Inflammatory macrophage (primary cell): ENCODE measurements around the gene AKR1A1.
"Not testable (repeated sequence)": the region's sequence is repeated elsewhere in the genome, so short reads cannot be mapped to it uniquely, and the experiment has no call there.

Experiments
- DNase-seq, 2 donors: peaks; one replicate each; pipeline ENCODE4 v3.0.0-alpha.2; 2020 to 2022

AKR1A1 gene

DNA sequence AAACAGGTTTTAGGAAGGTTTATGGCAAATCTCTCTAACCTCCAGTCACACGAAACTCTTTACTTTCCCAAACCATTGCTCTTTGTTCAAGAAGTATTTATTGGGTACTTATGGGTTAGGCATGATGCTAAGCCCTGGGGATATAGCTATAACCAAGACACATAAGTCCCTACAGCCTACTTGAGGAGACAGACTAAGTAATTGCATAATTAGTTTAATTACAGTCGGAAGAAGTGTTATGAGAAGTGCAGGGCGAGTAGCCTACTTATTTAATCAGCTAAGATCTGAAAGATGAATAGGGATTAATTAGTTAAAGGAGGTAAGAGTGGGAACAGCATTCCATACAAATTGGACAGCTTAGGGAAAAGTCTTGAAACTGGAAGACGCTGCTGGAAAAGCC, 20.0 kb downstream of the AKR1A1 start:
- no peak for DNase-seq

DNA sequence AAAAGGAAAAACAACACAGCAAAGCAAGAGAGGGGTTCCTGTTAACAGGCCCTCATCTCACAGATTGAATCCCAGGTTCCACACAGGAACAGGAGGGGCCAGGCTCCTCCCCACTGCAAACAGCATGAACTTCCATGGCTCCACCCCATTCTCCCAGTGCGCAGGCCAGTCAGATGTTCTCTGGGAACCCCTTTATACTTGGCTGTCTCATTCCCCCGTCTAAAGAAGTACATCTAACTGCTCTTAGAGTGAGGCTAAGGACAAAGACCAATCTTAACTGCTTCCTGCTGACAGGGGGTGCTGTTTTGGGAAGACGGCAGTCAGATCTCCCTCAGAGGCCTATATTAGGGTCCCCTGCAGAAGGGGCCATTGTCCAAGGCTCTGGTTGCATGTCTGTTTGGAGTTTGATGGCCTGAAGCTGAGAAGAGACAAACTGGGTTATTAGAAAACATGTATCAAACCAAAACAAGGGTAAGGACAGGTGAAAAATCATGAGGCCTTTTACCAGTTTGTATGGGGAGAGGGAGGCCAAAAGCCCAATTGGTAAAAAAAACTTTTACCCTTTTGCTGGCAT, 22.7 kb downstream of the AKR1A1 start:
- no peak for DNase-seq

DNA sequence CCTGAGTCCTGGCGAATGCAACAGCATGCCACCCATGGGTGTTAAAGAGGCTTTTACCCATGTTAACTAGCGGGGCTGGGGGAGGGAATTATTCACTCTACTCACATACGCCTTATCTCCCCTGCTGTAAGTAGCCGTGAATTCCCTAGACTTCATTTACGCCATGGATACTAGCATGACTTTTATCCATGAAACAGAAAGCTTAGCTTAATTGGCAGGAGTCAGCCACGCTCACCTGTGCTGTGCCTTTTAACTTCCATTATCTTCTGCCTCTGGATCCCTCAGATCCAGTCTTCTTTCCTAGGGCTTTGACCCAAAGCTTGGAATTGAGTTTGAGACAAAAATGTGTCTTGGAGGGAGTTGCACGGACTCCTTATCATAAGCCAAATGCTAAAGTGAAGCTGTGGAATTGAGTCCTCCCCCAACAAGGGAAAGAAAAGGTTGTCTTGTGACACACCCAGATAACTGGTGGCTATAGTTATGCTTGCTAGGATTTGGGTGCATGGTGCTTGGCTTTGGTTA, 23.5 kb downstream of the AKR1A1 start:
- DNase-seq: no peak

DNA sequence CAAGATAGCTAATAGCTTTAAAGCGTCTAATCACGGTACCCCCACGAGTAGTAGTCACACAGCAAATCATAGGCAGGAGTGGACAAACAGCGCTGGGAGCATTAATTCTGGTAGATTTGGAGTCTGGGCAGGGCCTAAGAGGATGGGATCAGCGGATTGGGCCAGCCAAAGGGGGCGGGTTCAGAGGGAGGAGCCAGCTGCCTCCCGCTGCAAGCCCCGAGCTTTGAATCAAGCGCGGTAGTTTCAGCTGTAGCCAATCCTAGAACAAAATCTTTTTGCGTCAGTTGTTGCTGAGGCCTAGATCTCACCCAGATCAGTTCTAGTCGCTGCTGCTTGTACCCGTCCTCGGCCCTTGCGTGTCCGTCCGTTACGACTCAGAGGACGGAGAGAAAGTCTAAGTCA, 32.6 kb downstream of the AKR1A1 start:
- peak; percentile 98 to 99 for DNase-seq

DNA sequence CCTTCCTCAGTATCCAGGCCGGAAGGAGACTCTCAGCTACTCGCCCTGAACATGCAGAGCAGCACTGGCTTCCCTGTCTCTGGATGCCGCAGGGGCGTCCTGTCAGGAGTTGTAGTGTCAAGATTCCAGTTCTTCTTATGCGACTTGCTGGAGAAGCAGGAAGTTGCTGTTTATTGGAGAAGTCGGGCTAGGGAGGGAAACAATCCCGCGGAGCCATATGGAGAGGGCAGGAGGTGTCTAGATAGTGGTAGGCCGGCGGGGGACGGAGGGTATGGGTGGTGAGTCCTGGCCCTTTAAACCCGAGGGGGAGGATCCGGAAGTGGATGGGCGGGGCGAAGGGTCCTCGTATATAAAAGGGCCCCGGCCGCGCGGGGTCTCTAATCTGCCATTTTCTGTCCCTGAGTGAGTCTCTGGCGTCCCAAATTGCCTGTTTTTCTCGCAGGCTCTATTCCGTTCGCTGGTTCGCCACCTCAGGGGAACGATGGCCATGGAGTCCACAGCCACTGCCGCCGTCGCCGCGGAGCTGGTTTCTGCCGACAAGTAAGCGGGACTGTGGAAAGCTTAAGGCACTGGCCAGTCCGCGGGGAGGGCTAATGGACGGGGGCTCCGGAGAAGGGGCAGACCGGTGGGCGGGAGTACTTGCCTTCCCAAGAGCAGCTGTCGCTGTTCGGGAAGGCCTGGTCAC, 33.2 kb downstream of the AKR1A1 start, which contains the start of gene NASP:
TSS of gene NASP (plus strand) at position 376 of the 685 bp plus-strand sequence. CDS start at position 482, 106 bp downstream.
- DNase-seq: peak; percentile 85 to 87

DNA sequence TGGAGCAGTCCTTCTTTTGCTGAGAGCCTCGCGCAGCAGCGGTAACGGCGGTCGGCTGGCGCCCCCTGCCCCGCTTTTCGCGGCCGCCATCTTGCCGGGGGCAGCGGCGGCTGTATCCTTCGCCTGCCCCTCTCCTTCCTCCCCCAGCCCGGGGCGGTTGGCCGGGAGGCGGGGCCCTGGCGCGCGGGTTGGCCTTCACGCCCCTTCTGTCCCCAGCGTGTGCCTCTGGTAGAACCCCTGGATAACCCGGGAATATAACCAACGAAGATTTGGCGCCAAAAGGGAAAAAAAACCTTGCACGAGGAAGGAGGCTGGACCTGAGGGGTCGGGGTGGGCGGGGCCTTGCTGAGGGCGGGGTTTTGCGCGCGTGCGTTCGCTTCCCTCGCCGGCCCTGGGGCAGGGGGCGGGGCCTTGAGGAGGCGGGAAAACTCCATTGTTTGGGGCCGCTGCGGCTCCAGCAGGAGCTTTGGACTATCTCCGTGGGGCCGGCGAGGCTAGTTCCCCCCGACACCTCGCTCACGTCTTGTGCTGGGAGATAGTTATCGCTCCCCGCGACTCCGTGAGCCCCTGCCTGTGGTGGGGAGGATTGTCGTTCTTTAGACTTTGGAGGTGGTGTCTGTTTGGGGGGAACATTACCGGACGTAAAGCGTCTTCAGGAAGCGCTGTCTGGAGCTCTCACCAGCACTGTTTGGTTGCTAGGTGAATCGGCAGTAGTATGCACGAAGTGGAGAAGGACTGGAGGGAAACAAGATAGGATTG, 33.9 kb downstream of the AKR1A1 start:
- peak; percentile 89 to 90 for DNase-seq

DNA sequence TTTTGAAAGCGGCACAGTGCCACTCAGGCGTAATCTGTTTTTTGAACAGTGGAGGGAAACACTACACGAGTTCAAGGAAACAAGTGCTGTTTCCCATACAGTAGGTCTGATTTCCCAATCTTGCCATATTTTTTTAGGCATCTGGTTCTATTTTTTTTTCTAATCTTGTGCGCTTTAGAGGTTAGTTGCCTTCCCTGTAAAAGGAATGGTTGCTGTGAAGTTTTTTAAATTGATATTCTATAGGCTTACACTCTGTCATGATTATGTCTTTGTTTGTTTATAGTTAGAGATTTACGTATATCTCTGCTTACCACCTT, 34.4 kb downstream of the AKR1A1 start:
- no peak for DNase-seq

DNA sequence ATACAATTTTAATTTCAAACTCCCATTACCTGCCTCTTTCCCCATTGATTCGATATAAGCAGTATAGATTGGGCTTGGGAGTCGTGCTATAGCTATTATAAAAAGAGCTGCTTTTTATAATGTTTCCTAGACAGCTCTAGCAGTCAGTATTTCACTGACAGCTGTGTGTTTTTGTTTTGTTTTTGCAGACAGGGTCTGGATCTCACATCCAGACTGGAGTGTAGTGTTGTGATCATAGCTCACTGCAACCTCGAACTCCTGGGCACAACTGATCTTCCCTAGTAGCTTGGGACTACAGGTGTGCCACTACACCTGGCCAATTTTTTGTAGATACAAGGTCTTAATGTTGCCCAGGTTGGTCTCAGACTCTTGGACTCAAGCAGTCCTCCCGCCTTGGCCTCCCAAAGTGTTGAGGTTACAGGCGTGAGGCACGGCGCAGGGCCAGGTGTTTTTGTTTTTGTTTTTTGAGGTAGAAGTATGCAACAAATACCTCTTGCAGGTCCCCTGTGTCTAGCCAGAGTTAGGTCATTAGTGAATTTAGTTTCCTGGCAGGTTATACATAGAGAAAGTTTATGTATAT, 35.0 kb downstream of the AKR1A1 start:
- DNase-seq: no peak

DNA sequence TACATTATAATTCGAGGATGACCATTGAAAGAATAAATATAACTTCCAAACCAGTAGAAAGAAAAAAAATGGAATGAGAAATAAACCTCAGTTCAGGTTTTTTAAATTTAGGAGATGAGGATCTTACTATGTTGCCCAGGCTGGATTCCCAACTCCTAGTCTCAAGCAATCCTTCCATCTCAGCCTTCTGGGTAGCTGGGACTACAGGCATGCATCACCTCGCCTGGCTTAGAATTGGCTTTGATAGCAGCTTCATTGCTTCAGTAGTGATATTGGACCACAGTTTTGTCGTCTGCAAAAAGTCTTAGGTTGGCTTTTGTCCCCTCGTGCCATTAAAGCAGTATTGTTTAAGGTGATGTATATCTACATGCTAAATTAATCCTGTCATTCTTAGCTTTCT, 36.1 kb downstream of the AKR1A1 start:
- DNase-seq: no peak

DNA sequence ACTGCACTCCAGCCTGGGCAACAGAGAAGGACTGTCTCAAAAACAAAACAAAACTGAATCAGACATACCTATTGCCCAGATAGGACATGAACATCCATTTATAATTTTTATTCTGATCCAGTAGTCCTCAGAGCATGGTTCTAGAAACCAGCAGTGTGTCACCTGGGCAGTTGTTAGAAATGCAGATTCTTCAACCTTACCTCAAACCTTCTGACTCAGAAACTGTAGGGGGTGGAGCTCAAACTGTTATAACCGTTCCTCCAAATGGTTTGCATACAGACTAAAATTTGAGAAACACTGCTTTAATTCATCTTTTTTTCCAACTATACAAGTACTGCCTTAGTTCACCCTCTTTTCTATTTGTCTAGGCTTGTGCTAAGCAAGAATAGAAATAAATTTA, 39.2 kb downstream of the AKR1A1 start:
- DNase-seq: no peak

DNA sequence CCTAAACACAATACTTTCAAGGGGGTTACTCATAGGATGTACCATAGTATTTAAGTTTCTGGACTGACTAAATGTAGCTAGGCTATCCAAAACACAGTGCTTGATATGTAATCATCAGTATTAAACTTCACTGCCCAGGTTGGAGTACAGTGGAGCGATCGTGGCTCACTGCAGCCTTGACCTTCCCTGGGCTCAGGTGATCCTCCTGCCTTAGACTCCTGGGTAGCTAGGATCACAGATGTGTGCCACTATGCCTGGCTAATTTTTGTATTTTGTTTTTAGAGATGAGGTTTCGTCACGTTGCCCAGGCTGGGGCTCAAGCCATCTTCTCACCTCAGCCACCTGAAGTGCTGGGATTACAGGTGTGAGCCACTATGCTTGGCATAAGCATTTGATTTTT, 43.8 kb downstream of the AKR1A1 start:
- no peak for DNase-seq

DNA sequence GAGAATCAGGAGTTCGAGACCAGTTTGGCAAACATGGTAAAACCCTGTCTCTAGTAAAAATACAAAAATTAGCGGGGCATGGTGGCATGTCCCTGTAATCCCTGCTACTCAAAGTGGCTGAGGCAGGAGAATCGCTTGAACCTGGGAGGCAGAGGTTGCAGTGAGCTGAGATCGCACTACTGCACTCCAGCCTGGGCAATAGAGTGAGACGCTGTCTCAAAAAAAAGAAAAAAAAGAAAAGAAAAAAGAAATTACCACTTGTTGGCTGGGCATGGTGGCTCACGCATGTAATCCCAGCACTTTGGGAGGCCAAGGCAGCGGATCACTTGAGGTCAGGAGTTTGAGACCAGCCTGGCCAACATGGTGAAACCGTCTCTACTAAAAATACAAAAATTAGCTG, 46.1 kb downstream of the AKR1A1 start:
- not testable (repeated sequence) for DNase-seq

DNA sequence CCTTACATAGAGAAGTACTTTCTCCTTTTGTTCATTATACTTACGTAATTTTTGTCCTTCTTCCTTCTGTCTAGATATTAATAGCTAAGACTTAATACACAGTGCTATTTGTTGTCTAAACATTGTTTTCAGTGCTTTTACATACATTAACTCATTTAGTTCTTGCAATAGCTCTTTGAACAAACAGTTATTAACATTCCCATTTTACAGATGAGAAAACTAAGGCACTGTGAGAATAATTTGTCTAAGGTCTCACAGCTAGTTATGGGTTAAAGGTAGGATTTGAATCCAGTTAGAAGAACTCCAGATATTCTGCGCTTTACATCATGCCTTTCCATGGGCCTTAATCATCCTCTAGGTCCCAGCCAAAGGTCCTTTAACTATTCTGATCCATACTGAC, 53.6 kb downstream of the AKR1A1 start:
- DNase-seq: no peak

DNA sequence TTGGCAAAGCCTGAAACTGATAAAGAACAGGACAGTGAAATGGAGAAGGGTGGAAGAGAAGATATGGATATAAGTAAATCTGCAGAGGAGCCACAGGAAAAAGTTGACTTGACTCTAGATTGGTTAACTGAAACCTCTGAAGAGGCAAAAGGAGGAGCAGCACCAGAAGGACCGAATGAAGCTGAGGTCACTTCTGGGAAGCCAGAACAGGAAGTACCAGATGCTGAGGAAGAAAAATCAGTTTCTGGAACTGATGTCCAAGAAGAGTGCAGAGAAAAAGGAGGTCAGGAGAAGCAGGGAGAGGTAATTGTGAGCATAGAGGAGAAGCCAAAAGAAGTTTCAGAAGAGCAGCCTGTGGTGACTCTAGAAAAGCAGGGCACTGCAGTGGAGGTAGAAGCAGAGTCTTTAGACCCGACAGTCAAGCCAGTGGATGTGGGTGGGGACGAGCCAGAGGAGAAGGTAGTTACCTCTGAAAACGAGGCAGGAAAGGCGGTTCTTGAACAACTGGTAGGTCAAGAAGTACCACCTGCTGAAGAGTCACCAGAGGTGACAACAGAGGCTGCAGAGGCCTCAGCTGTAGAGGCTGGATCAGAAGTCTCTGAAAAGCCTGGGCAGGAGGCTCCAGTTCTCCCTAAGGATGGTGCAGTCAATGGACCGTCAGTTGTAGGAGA, 56.9 kb downstream of the AKR1A1 start:
- DNase-seq: peak; percentile 29 to 46

DNA sequence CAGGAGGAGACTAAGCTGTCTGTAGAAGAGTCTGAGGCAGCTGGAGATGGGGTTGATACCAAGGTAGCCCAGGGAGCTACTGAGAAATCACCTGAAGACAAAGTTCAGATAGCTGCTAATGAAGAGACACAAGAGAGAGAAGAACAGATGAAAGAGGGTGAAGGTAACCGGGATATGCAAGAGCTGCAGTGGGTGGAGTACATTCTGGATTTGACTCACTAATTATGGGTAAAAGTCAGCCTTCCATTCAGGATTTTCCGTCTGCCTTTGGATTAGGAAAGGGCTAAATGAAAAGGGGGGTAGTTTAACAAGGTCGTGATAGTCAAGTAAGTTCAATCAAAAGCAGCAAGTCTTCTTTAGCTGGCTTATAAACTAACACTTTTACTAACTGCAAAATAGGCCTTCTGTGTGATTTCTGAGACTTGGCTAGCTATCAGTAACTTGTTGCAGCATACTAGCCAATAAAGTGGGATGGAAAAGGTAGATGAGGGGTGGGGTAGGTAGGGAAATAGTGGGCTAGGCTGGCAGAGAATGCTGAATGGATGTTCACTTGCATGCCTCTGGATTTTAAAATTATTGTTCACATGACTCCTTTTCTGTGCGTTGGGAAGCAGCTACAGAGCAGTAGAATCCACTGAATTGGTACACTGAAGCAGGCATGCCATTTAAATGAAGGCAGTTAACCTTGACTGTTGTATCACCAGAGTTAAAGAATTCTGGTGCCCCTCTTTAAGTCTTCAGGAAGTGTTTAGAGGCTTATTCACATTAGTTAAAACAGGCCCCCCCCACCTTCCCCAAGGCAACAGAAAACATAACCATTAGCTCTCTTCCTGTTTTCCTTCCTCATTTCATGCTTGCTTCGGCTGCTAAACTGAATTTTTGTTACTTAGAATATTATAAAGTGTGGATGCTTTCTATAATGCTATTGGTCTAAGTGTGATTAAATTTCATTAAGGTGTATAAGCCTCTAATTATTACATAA, 57.8 kb downstream of the AKR1A1 start:
- peak; percentile 31 to 40 for DNase-seq

DNA sequence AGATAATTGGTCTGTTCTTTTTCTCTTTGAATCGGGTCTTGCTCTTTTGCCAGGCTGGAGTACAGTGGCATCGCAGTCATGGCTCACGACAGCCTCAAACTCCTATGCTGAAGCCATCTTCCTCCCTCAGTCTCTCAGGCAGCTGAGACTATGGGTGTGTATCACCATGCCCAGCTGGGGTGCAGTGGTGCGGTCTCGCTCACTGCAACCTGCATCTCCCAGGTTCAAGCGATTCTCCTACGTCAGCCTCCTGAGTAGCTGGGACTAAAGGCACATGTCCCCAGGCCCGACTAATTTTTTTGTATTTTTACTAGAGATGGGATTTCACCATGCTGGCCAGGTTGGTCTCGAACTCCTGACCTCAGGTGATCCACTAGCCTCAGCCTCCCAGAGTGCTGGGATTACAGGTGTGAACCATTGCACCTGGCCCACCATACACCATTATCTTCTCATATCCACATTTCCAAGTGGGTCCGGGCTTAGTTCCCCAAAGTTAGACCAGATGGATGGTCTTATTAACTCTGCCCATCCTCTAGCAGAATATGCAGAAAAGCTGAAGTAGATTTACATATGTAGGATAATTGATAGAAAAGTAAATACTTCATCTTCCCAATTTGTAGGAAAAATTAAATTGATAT, 60.1 kb downstream of the AKR1A1 start:
- no peak for DNase-seq

DNA sequence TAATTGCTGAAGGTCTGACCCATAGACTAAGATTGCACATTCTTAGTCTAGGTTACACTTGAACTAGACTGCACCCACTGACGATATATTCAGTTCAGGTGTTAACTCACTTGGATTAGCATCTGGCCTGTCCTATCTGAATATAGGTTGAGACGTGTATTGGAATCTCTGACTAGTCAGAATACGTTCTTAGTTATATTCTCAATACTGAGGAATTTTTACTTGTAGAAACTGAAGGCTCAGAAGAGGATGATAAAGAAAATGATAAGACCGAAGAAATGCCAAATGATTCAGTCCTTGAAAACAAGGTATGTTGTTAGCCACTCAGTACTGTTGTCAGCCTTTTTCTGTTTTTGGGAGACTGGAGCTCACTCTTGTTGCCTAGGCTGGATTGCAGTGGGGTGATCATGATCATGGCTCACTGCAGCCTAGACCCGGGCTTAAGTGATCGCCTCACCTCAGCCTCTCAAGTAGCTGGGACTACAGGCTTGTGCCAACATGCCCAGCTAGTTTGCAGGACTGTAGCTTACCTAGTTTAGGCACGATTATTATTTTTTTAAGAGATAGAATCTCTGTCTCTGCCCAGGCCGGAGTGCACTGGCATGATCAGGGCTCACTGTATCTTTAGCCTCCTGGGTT, 62.4 kb downstream of the AKR1A1 start:
- no peak for DNase-seq

DNA sequence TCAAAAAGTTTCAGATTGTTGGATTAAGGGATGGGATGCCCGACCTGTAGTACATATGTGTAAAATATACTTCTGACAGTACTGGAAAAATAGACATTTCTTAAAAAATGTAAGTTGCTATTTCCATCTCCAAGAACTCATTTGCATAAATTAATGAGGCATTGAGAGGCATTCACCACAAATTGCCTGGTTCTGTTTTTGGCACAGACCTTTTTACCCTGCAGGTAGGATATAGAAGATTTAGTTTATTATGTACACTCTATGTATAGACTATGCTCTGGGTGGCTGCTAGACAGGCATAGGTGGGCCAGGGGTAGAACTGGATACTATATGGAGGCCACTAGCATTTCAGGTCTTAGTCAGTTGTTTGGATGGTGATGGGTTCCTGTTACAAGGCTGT, 65.3 kb downstream of the AKR1A1 start:
- no peak for DNase-seq

DNA sequence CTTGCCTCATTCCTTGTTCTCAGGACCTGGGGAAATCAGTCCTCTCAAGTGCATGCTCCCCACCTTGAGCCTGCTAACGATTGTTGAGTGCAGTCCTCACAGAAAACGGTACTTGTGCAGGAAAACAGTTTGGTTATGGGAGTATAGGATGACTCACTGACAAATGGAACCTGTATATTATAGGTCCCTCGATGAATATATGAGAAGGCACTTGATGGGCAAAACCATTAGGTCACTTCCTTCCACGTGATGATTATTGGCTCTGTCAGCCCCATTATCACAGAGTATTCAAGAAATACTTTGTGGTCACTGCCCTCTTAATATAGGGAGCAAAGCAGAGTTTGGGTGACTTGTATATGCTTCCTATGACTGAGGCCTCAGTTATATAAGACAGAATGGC, 67.0 kb downstream of the AKR1A1 start:
- no peak for DNase-seq

DNA sequence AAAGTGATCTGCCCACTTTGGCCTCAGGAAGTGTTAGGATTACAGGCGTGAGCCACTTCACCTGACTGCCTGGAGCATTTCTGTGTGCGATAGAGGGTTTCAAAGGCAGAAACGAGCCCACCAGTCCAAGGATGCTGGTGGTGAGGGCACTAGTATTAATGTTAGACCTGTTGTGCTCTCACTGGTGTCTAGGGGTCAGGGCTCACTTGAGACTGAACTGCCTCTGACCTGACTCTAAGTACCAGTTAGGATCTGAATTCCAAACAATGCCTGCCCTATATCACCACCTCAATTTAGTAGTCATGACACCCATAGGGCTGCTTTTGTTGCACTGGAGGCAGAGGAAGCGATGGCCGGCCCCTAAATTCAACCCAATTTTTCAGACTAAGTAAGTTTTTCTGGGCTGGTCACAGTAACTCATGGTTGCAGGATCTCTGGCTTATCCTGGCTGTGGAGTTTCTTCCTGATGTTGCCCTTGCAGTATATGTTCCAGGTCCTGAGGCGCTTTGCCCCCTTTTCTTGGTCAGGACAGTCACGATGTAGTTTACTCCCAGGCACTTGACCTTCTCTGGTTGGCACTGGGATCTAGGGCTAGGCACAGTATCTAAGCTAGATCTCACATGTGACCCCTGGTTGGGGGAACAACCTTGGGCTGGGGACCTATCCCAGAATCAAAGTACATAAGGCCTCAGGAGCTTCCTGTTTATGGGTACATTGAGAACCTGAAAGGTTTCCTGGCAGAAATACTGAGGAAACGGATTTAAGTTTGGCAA, 68.7 kb downstream of the AKR1A1 start:
- DNase-seq: no peak
